CD4-positive, alpha-beta memory T cell (primary cell): ENCODE measurements around the gene ELMO3. TPM values are rescaled to one million over a fixed set of nuclear protein-coding genes. Genes with fewer than 3 reads are reported as not detected.

Experiments
- microRNA-seq: library from miRNA; unstranded; fragments of <30 nt; microRNA quantifications from one replicate; pipeline ENCODE4 v1.2.0, GENCODE V29; 2021; ENCODE audit warnings: borderline replicate concordance, borderline number of aligned reads, borderline microRNAs expressed, mixed read lengths
- polyA plus RNA-seq, 2 donors: library from polyadenylated mRNA; unstranded; fragments of 300-500 nt; fragmentation: Illumina TruSeq; gene quantifications; one replicate each; pipeline ENCODE4 v1.2.3, GENCODE V29; 2021
- total RNA-seq, 2 experiments: library from RNA; stranded (reverse); gene quantifications; one replicate each; pipeline ENCODE4 v1.2.3, GENCODE V29; 2021

ELMO3 gene
- total and polyA plus RNA-seq, 4 experiments from 2014 or later = 10.1 to 10.6 TPM; not detected in 2

Small RNA genes within 50 kb of the gene (microRNA-seq; reads per million reads assigned to microRNA genes)
- gene MIR328 = 116 reads per million, percentile 70 among the genes with 10 or more reads in this experiment

Other genes with a start within 250 kb of the ELMO3 start
- gene CES3, start 237.9 kb upstream of the ELMO3 start, total RNA-seq = under 1 TPM; 0.32 to 0.61 TPM
- gene CES3, start 237.9 kb upstream of the ELMO3 start, polyA plus RNA-seq = not detected
- gene CES4A, start 210.5 kb upstream of the ELMO3 start, total RNA-seq = 10 to 100 TPM; 19.8 to 21.9 TPM
- 10 to 100 TPM in 1 of 2 donors, 1 to 10 TPM in 1; 4.1 to 12.2 TPM for gene CES4A, start 210.5 kb upstream of the ELMO3 start, polyA plus RNA-seq
- gene CBFB, start 170.0 kb upstream of the ELMO3 start, total RNA-seq = 100 to 1,000 TPM; 112 TPM
- 100 to 1,000 TPM; 102 to 108 TPM for gene CBFB, start 170.0 kb upstream of the ELMO3 start, polyA plus RNA-seq
- 10 to 100 TPM; 22.2 to 22.7 TPM for gene PHAF1, start 89.2 kb upstream of the ELMO3 start, total RNA-seq
- 10 to 100 TPM in 1 of 2 donors, 1 to 10 TPM in 1; 7.5 to 16.1 TPM for gene PHAF1, start 89.2 kb upstream of the ELMO3 start, polyA plus RNA-seq
- gene B3GNT9, start 48.1 kb upstream of the ELMO3 start, total RNA-seq = 10 to 100 TPM; 10.0 to 10.4 TPM
- gene B3GNT9, start 48.1 kb upstream of the ELMO3 start, polyA plus RNA-seq = 10 to 100 TPM; 10.0 to 11.8 TPM
- gene TRADD, start 39.2 kb upstream of the ELMO3 start, total RNA-seq = 100 to 1,000 TPM; 161 to 173 TPM
- 100 to 1,000 TPM; 221 to 285 TPM for gene TRADD, start 39.2 kb upstream of the ELMO3 start, polyA plus RNA-seq
- gene FBXL8, start 39.2 kb upstream of the ELMO3 start, total RNA-seq = 10 to 100 TPM; 69.9 to 76.2 TPM
- 10 to 100 TPM; 19.2 to 26.5 TPM for gene FBXL8, start 39.2 kb upstream of the ELMO3 start, polyA plus RNA-seq
- 10 to 100 TPM; 93.6 to 98.7 TPM for gene HSF4, start 34.4 kb upstream of the ELMO3 start, total RNA-seq
- under 1 TPM in 1 of 2 donors, not detected in 1; 0.37 TPM for gene HSF4, start 34.4 kb upstream of the ELMO3 start, polyA plus RNA-seq
- 10 to 100 TPM in 1 of 2 experiments, 1 to 10 TPM in 1; 9.6 to 12.5 TPM for gene NOL3, start 28.6 kb upstream of the ELMO3 start, total RNA-seq
- 1 to 10 TPM; 1.3 to 1.7 TPM for gene NOL3, start 28.6 kb upstream of the ELMO3 start, polyA plus RNA-seq
- gene MATCAP1, start 15.2 kb upstream of the ELMO3 start, total RNA-seq = 1 to 10 TPM; 8.6 to 9.0 TPM
- 1 to 10 TPM; 1.8 to 3.0 TPM for gene MATCAP1, start 15.2 kb upstream of the ELMO3 start, polyA plus RNA-seq
- not detected for gene EXOC3L1, start 9.0 kb upstream of the ELMO3 start, total RNA-seq
- gene EXOC3L1, start 9.0 kb upstream of the ELMO3 start, polyA plus RNA-seq = under 1 TPM in 1 of 2 donors, not detected in 1; 0.21 TPM
- gene E2F4, start 7.0 kb upstream of the ELMO3 start, total RNA-seq = 10 to 100 TPM; 87.3 to 91.3 TPM
- gene E2F4, start 7.0 kb upstream of the ELMO3 start, polyA plus RNA-seq = 10 to 100 TPM; 53.6 to 81.1 TPM
- gene TMEM208, start 28.0 kb downstream of the ELMO3 start, total RNA-seq = 10 to 100 TPM; 35.5 to 35.7 TPM
- 10 to 100 TPM; 84.3 to 99.1 TPM for gene TMEM208, start 28.0 kb downstream of the ELMO3 start, polyA plus RNA-seq
- 10 to 100 TPM; 56.0 to 63.3 TPM for gene FHOD1, start 48.4 kb downstream of the ELMO3 start, total RNA-seq
- gene FHOD1, start 48.4 kb downstream of the ELMO3 start, polyA plus RNA-seq = 1 to 10 TPM; 3.3 to 5.9 TPM
- 1 to 10 TPM; 1.7 to 2.1 TPM for gene SLC9A5, start 49.8 kb downstream of the ELMO3 start, total RNA-seq
- under 1 TPM in 1 of 2 donors, not detected in 1; 0.09 TPM for gene SLC9A5, start 49.8 kb downstream of the ELMO3 start, polyA plus RNA-seq
- 10 to 100 TPM; 17.3 to 24.0 TPM for gene PLEKHG4, start 80.4 kb downstream of the ELMO3 start, total RNA-seq
- 1 to 10 TPM; 4.3 to 4.9 TPM for gene PLEKHG4, start 80.4 kb downstream of the ELMO3 start, polyA plus RNA-seq
- gene KCTD19, start 127.6 kb downstream of the ELMO3 start, total RNA-seq = not detected
- under 1 TPM in 1 of 2 donors, not detected in 1; 0.10 TPM for gene KCTD19, start 127.6 kb downstream of the ELMO3 start, polyA plus RNA-seq
- not detected for gene LRRC36, start 127.7 kb downstream of the ELMO3 start, total RNA-seq
- not detected for gene LRRC36, start 127.7 kb downstream of the ELMO3 start, polyA plus RNA-seq
- gene TPPP3, start 194.4 kb downstream of the ELMO3 start, total RNA-seq = not detected
- not detected for gene TPPP3, start 194.4 kb downstream of the ELMO3 start, polyA plus RNA-seq
- not detected for gene ZDHHC1, start 217.3 kb downstream of the ELMO3 start, total RNA-seq
- not detected for gene ZDHHC1, start 217.3 kb downstream of the ELMO3 start, polyA plus RNA-seq
- gene HSD11B2, start 232.0 kb downstream of the ELMO3 start, total RNA-seq = not detected
- under 1 TPM in 1 of 2 donors, not detected in 1; 0.29 TPM for gene HSD11B2, start 232.0 kb downstream of the ELMO3 start, polyA plus RNA-seq